Activated CD4-positive, alpha-beta T cell treated with anti-CD3 and anti-CD28 coated beads, Interleukin-10, Interleukin-2, amounts not matched to agents 100 ng/mL and 50 ng/mL, durations not matched to agents 16 hours and 8 hours (primary cell): ENCODE data around the gene KIAA0930.
"Not testable (repeated sequence)": the region's sequence is repeated elsewhere in the genome, so short reads cannot be mapped to it uniquely, and the experiment has no call there.

Source experiments
- DNase-seq: peaks from one replicate; pipeline ENCODE4 v3.0.0-alpha.2; 2020

KIAA0930 gene

GRCh38 chr22:45262195-45262930 is 21.7 kb upstream of the KIAA0930 start:
- no peak for DNase-seq

- no peak for DNase-seq
Measured at GRCh38 chr22:45261407-45262088, 20.9 kb upstream of the KIAA0930 start.

- DNase-seq = not testable (repeated sequence)
Measured at GRCh38 chr22:45260395-45260759, 19.7 kb upstream of the KIAA0930 start.

- no peak for DNase-seq
Measured at GRCh38 chr22:45259754-45260394, 19.2 kb upstream of the KIAA0930 start.

GRCh38 chr22:45257941-45258340 is 17.2 kb upstream of the KIAA0930 start:
- DNase-seq = not testable (repeated sequence)

- peak; percentile 81 for DNase-seq
Measured at GRCh38 chr22:45254789-45255278, 14.1 kb upstream of the KIAA0930 start.

- peak; percentile 43 for DNase-seq
Measured at GRCh38 chr22:45254388-45254787, 13.7 kb upstream of the KIAA0930 start.

- DNase-seq = no peak
Measured at GRCh38 chr22:45253039-45253641, 12.4 kb upstream of the KIAA0930 start.

GRCh38 chr22:45251825-45252224 is 11.1 kb upstream of the KIAA0930 start:
- DNase-seq = no peak

GRCh38 chr22:45248832-45249561 is 8.3 kb upstream of the KIAA0930 start:
- DNase-seq = peak; percentile 14

- DNase-seq = no peak
Measured at GRCh38 chr22:45246060-45246985, 5.6 kb upstream of the KIAA0930 start.

- DNase-seq = no peak
Measured at GRCh38 chr22:45244916-45245315, 4.2 kb upstream of the KIAA0930 start.

GRCh38 chr22:45242778-45243191 is 2.1 kb upstream of the KIAA0930 start:
- no peak for DNase-seq

GRCh38 chr22:45240104-45240809 is 437 bp downstream of the KIAA0930 start:
- peak; percentile 19 for DNase-seq

GRCh38 chr22:45239681-45240051 is 1.0 kb downstream of the KIAA0930 start:
- no peak for DNase-seq

- no peak for DNase-seq
Measured at GRCh38 chr22:45238957-45239680, 1.6 kb downstream of the KIAA0930 start.

- DNase-seq = no peak
Measured at GRCh38 chr22:45238076-45238956, 2.4 kb downstream of the KIAA0930 start.

GRCh38 chr22:45237065-45237990 is 3.4 kb downstream of the KIAA0930 start:
- no peak for DNase-seq
